ENCODE data around the gene EDAR. TPM values are rescaled to one million over a fixed set of nuclear protein-coding genes. Genes with fewer than 3 reads are reported as not detected.

The EDAR gene
- total and polyA plus RNA-seq, 2 experiments from 2014 or later: not detected

DNA sequence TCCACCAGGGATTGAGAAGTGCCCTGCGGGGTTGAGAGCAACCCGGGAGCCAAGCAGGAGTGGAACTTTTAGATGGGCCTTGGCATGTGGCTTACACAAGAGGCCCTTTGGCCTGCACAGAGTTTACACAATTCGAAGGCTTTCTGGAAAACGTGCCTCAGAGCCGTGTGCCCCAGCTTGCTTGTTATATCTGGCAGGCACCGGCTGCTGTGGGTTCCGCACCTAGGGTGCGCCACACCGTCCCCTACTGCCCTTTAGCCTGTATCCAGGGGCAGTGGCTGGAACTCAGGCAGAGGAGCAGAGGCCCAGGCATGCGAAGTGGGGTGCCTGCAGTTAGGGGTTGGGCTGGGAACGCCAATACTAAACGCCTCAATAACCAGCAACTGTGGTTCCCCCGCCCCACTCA, 32.9 kb upstream of the EDAR start:
- TF ChIP-seq, protein P1, sequence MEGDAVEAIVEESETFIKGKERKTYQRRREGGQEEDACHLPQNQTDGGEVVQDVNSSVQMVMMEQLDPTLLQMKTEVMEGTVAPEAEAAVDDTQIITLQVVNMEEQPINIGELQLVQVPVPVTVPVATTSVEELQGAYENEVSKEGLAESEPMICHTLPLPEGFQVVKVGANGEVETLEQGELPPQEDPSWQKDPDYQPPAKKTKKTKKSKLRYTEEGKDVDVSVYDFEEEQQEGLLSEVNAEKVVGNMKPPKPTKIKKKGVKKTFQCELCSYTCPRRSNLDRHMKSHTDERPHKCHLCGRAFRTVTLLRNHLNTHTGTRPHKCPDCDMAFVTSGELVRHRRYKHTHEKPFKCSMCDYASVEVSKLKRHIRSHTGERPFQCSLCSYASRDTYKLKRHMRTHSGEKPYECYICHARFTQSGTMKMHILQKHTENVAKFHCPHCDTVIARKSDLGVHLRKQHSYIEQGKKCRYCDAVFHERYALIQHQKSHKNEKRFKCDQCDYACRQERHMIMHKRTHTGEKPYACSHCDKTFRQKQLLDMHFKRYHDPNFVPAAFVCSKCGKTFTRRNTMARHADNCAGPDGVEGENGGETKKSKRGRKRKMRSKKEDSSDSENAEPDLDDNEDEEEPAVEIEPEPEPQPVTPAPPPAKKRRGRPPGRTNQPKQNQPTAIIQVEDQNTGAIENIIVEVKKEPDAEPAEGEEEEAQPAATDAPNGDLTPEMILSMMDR (IDR thresholded peaks at IDR 0.05; ENCODE audit: low read depth, low read length): no peak
- no peaks in the 10 kb centered on the region for H3K27me3 ChIP-seq

DNA sequence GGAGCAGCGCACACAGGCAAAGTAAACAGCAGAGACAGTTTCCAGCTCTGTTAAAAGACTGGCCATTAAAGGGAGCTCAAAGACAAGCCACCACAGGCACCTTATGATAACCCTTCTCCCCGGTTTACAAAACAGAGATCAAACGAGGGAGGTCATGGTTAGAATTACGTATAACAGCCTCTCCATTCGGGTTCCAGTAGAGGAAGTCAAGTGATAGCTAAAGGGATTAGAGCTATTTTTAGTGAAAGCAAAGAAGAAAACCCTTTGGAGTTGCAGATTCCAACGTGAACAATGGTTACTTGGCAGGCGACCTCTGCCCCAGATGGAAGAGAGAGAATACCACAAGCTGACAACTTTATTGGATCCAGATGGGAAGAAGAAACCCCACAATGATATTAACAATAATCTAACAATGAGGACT, 31.2 kb upstream of the EDAR start:
- H3K4me3 ChIP-seq: no peak overlapping the region
- no peaks in the 10 kb centered on the region for H3K36me3 ChIP-seq
- peaks cover 20% of the 10 kb centered on the region for H3K4me1 ChIP-seq (ENCODE audit: low read depth)
- TF ChIP-seq, protein P1 (IDR thresholded peaks at IDR 0.05; ENCODE audit: low read depth, low read length): no peak
- peak overlapping the region; percentile 76 for H3K27ac ChIP-seq
- peak; percentile 66 to 85 for DNase-seq (ENCODE audit: low read depth in 1 of 2, low spot score in 1 of 2)
- no peaks in the 10 kb centered on the region for H3K27me3 ChIP-seq
- no peaks in the 10 kb centered on the region for H3K9me3 ChIP-seq (ENCODE audit: low read depth)

More for the DNA sequence above, 32.9 kb upstream of the EDAR start:
- no peak for DNase-seq (ENCODE audit: low read depth in 1 of 2, low spot score in 1 of 2)
- Histone ChIP-seq H3K36me3 (no peaks in the 10 kb centered on the region), H3K4me1 (ENCODE audit: low read depth) (peaks cover 20% of the 10 kb centered on the region), H3K4me3 (no peak overlapping the region), H3K9me3 (ENCODE audit: low read depth) (no peaks in the 10 kb centered on the region), H3K27ac (no peak overlapping the region)

DNA sequence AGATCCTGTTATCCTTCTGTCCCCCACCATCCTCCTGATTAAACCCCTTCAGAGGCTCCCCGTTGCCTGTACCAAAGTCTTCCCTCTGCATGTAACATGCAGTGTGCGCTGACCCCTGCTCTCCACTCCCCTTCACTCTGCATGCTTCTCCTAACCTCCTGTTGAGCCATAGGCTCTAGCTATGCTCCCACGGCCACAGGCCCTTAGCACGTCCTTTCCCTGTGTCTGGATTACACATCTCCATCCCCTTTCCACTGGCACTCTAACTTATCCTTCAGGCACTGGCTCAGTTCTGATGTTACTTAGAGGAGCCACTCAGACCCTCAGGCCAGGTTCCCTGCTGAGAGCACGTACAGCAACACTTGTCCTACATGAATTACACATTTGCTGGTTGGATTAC, 29.4 kb upstream of the EDAR start:
- peaks cover 20% of the 10 kb centered on the region for H3K4me1 ChIP-seq (ENCODE audit: low read depth)
- no peak overlapping the region for H3K4me3 ChIP-seq
- TF ChIP-seq, protein P1 (IDR thresholded peaks at IDR 0.05; ENCODE audit: low read depth, low read length): no peak
- H3K9me3 ChIP-seq (ENCODE audit: low read depth): no peaks in the 10 kb centered on the region
- no peak overlapping the region for H3K27ac ChIP-seq
- no peaks in the 10 kb centered on the region for H3K27me3 ChIP-seq
- H3K36me3 ChIP-seq: no peaks in the 10 kb centered on the region
- DNase-seq (ENCODE audit: low read depth in 1 of 2, low spot score in 1 of 2): no peak

- no peaks in the 10 kb centered on the region for H3K9me3 ChIP-seq (ENCODE audit: low read depth)
- H3K4me3 ChIP-seq: no peak overlapping the region
- no peaks in the 10 kb centered on the region for H3K27me3 ChIP-seq
- H3K4me1 ChIP-seq (ENCODE audit: low read depth): peaks cover 20% of the 10 kb centered on the region
- H3K27ac ChIP-seq: no peak overlapping the region
- DNase-seq (ENCODE audit: low read depth in 1 of 2, low spot score in 1 of 2): no peak
- H3K36me3 ChIP-seq: no peaks in the 10 kb centered on the region
- TF ChIP-seq, protein P1 (IDR thresholded peaks at IDR 0.05; ENCODE audit: low read depth, low read length): no peak
These were observed 28.0 kb upstream of the EDAR start for GRCh38 chr2:109017017-109017416.

GRCh38 chr2:109016376-109016775, 27.4 kb upstream of the EDAR start:
- H3K27ac ChIP-seq: no peak overlapping the region
- peaks cover 20% of the 10 kb centered on the region for H3K4me1 ChIP-seq (ENCODE audit: low read depth)
- no peak for DNase-seq (ENCODE audit: low read depth in 1 of 2, low spot score in 1 of 2)
- H3K27me3 ChIP-seq: no peaks in the 10 kb centered on the region
- H3K36me3 ChIP-seq: no peaks in the 10 kb centered on the region
- TF ChIP-seq, protein P1 (IDR thresholded peaks at IDR 0.05; ENCODE audit: low read depth, low read length): no peak
- H3K4me3 ChIP-seq: no peak overlapping the region
- no peaks in the 10 kb centered on the region for H3K9me3 ChIP-seq (ENCODE audit: low read depth)

GRCh38 chr2:109014476-109014875, 25.5 kb upstream of the EDAR start:
- TF ChIP-seq, protein P1 (IDR thresholded peaks at IDR 0.05; ENCODE audit: low read depth, low read length): no peak
- no peaks in the 10 kb centered on the region for H3K36me3 ChIP-seq
- no peak overlapping the region for H3K27ac ChIP-seq
- H3K4me1 ChIP-seq (ENCODE audit: low read depth): peaks cover 4% of the 10 kb centered on the region
- H3K27me3 ChIP-seq: no peaks in the 10 kb centered on the region
- H3K9me3 ChIP-seq (ENCODE audit: low read depth): no peaks in the 10 kb centered on the region
- DNase-seq (ENCODE audit: low read depth in 1 of 2, low spot score in 1 of 2): no peak
- H3K4me3 ChIP-seq: no peak overlapping the region
